HEK293T (cell line): ENCODE results near the gene CACNA1G.

Source experiments
- CTBP1 ChIP-seq: fragments of 450-650 bp; IDR thresholded peaks from 2 replicates; pipeline ENCODE4 v1.6.1; 2016; ENCODE audit warnings: borderline replicate concordance
- FOXM1 ChIP-seq: fragments of 450-650 bp; IDR thresholded peaks from 2 replicates; pipeline ENCODE4 v1.6.1; 2017; ENCODE audit warnings: mild to moderate bottlenecking, borderline replicate concordance
- NFRKB ChIP-seq: fragments of 450-650 bp; IDR thresholded peaks from 2 replicates; pipeline ENCODE4 v1.6.1; 2016; ENCODE audit warnings: mild to moderate bottlenecking, moderate library complexity
- SP1 ChIP-seq: fragments of 450-650 bp; IDR thresholded peaks from 2 replicates; pipeline ENCODE4 v1.6.1; 2017
- TF ChIP-seq, protein P1 (sequence below): fragments of 450-650 bp; IDR thresholded peaks from 2 replicates; pipeline ENCODE4 v1.6.1; 2016

DNA sequence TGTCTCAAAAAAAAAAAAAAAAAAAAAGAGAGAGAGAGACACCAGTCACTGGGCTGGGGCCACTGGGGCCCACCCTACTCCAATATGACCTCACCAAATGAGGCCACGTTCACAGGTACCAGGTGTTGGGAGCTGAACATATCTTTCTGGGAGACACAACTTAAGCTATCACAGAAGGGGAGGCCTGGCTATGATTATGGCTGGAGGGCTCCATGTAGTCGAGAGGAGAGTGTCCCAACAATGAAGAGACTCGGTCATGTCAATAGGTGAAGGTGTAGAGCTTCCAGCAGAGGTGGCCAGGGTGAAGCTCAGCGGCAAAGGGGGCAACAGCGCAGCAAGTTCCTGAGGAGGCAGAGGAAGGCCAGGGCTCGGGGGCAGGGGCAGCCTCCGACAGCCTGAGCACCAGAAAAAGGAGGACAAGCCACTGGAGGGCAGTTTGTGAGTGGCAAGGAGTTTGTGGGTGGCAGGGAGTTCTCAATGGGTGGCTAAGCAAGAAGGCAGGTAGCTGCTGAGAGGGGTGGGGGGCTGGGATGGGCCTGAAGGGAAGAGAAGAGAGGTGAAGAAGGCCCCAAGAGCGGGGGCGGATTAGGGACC, 102.2 kb downstream of the CACNA1G start:
- no peak for TF ChIP-seq NFRKB
- TF ChIP-seq, protein P1, sequence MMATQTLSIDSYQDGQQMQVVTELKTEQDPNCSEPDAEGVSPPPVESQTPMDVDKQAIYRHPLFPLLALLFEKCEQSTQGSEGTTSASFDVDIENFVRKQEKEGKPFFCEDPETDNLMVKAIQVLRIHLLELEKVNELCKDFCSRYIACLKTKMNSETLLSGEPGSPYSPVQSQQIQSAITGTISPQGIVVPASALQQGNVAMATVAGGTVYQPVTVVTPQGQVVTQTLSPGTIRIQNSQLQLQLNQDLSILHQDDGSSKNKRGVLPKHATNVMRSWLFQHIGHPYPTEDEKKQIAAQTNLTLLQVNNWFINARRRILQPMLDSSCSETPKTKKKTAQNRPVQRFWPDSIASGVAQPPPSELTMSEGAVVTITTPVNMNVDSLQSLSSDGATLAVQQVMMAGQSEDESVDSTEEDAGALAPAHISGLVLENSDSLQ = no peak
- no peak for TF ChIP-seq CTBP1
- no peak for TF ChIP-seq FOXM1
- TF ChIP-seq SP1 = no peak
